ENCODE measurements around the gene EID3.

GRCh38 chr12:104344682-104345081 lies 41.1 kb downstream of the EID3 start:
- TF ChIP-seq CTCF (IDR thresholded peaks at IDR 0.05; ENCODE audit: poor library complexity, severe bottlenecking), result no peak
- no peak for TF ChIP-seq EZH2 (IDR thresholded peaks at IDR 0.05; ENCODE audit: borderline replicate concordance, insufficient read depth, low read length, poor library complexity, severe bottlenecking)
- TF ChIP-seq MXI1 (conservative IDR thresholded peaks at IDR 0.05; ENCODE audit: poor library complexity, severe bottlenecking), result no peak
- TF ChIP-seq RAD21 (conservative IDR thresholded peaks at IDR 0.05), result no peak
- TF ChIP-seq TAF1 (IDR thresholded peaks at IDR 0.05; ENCODE audit: low read depth), result no peak
- no peak for TF ChIP-seq EP300 (conservative IDR thresholded peaks at IDR 0.05; ENCODE audit: poor library complexity, severe bottlenecking)
- TF ChIP-seq POLR2AphosphoS5 (IDR thresholded peaks at IDR 0.05), result no peak
- no peak for TF ChIP-seq REST (IDR thresholded peaks at IDR 0.05; ENCODE audit: borderline replicate concordance)
- TF ChIP-seq SMC3 (conservative IDR thresholded peaks at IDR 0.05; ENCODE audit: poor library complexity), result no peak

All from neural cell (in vitro differentiated cells).